ENCODE results near the gene IGLON5.

Gene IGLON5

GRCh38 chr19:51364200-51365106, 53.0 kb downstream of the IGLON5 start:
- no peak for DNase-seq (ENCODE audit: low read depth)

- no peak for DNase-seq (ENCODE audit: low read depth)
Observed at GRCh38 chr19:51365211-51365964, 53.9 kb downstream of the IGLON5 start.

DNA sequence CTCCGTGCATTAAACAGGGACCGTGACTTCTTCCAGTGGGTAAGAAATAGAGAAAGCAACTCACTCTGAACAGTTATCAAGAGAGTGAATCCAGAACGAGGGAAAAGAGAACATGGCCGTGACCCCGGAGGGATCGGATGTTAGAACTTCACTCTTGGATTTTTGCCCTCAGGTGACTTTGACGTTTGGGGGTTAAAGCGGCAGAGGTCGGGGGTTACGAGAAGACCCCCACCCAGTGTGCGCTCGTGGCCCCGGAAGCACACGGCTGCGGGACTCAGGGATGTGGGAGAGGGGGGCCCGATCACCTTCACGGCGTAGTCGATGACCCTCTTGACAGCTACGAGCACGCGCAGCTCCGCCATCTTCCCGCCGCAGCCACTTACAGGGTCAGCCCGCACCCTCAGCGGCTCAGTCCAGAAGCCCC, 54.5 kb downstream of the IGLON5 start, which contains the start of gene ETFB:
ETFB (minus strand) TSS at position 424 of the 424 bp plus-strand sequence; CDS start at position 362, 62 bp downstream.
- no peak for DNase-seq (ENCODE audit: low read depth)

DNA sequence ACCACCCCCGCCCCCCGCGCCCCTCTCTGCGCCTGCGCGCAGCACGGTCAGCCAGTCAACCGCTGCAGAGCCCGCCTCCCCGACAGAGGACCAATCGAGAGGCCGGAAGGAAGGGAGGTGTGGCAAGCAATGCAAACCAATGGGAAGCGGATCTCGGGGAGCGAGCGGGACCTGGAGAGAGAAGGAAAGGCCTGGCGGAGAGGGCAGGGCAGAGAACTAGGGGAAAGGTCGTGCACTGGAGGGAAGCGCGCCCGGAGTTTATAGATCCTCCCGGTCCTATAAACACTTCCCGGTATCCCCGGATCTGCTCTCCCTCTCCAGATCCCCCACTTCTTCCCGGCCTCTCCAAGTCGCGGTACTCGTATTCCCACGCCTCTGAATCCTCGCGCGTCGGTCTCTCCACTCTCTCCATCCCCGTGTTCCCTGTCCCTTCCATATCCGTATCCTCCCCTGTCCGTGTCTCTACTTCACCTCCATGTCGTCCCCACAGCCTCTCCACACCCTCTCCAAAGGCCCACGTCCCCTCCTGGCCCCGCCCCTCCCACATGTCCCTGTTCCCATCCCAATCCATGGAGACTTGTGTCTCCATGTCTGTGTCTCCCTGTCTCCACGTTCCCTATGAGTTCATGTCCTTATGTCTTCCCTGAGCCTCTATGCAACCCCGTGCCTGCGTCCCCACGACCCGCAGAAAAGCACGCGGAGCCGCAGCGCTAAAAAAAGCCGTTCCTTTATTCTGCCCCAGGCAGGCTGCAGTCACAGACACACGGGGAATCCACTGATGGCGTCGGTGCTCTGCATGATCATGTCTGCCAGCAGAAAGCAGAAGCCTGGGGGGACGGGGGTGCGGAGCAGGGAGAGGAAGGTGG, 55.2 kb downstream of the IGLON5 start:
- peak; percentile 97 for DNase-seq (ENCODE audit: low read depth)

DNA sequence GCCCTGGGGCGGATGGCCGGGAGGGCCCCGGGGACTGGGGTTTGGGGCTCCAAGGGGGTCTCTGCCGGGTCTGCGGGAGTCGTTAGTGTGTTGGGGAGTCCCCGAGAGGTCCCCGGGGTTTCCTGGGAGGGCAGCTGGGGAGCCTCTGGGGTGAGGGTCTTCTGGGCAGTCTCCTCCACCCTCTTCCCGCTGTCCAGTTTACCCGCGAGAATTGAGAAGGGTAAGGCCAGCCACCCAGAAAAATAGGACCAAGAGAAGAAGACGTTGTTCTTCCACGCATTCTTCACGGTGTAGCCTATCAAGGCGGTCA, 55.8 kb downstream of the IGLON5 start:
- no peak for DNase-seq (ENCODE audit: low read depth)

GRCh38 chr19:51367565-51368365, 56.3 kb downstream of the IGLON5 start:
- peak; percentile 97 for DNase-seq (ENCODE audit: low read depth)

GRCh38 chr19:51368366-51369282, 57.2 kb downstream of the IGLON5 start, which contains the start of gene CLDND2:
Gene CLDND2 (minus strand): TSS chr19:51369003. CDS start chr19:51368577, 426 bp downstream.
- DNase-seq (ENCODE audit: low read depth), result no peak

DNA sequence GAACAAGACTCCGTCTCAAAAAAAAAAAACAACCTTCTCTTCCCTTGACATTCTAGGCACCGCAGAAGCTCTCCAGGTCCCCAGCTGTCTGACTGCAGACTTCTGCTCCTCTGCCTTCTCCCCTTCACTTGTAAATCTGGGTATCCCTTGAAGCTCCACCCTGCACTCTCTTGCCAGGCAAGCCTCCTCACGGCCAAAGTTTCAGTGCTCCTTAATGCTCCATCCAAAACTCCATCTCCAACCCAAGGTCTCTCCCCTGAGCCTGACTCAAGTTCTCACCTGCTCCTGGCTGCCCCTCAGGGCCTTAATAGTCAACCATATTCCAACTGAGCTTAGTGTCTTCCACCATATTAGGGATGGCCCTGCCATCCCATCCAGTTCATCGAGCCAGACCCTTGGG, 58.8 kb downstream of the IGLON5 start:
- no peak for DNase-seq (ENCODE audit: low read depth)

DNA sequence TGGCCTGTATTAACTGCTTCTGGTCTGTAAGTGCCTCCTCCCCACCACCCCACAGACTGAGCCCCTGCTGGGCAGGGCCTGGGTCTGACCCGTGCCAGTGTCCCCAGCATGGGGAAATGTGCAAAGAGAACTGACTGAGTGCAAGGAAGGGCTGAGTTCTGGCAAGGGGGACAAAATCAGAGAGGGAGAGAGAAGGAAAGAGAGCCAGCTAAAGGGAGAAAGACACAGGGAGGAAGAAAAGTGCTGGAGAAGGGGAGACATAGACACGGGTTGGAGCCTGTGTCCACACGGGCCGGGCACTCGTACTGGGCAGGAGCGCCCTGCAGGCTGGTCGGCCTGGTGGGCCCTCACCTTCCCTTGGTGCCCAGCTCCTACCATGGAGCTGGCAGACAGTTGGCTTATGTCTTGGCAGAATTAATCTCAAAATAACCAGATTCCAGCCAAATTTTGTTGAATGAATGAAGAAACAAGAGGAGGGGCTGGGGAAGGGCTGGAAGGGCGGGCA, 59.8 kb downstream of the IGLON5 start:
- DNase-seq (ENCODE audit: low read depth), result no peak

DNA sequence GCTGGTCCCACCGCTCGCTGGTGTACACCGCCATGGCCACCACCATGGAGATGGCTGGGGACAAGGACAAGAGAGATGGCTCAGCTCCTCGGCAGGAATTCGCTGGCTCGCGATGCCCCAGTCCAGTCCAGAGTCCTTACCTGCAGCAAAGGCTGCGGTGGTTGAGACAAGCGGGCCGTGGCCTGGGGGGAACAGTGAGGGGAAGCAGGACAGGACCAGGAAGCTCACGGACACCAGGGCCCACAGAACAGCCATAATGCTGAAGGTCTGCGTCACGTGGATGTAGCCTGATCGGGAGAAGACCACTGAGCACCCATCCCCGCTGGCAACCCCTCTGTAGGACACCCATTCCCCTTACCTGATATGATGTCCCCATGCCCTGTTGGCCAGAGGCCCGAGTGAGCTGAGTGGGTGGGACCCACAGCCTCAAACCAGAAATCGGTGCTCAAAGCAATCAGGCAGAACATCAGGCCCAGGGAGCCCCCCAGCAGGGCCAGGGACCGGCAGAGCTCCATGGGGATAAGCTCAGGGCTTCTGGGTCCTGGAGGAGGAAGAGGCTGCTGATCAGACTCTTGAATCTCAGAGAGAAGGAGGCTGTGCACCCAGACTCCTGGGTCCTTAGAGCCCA, 60.7 kb downstream of the IGLON5 start:
- DNase-seq (ENCODE audit: low read depth), result no peak

DNA sequence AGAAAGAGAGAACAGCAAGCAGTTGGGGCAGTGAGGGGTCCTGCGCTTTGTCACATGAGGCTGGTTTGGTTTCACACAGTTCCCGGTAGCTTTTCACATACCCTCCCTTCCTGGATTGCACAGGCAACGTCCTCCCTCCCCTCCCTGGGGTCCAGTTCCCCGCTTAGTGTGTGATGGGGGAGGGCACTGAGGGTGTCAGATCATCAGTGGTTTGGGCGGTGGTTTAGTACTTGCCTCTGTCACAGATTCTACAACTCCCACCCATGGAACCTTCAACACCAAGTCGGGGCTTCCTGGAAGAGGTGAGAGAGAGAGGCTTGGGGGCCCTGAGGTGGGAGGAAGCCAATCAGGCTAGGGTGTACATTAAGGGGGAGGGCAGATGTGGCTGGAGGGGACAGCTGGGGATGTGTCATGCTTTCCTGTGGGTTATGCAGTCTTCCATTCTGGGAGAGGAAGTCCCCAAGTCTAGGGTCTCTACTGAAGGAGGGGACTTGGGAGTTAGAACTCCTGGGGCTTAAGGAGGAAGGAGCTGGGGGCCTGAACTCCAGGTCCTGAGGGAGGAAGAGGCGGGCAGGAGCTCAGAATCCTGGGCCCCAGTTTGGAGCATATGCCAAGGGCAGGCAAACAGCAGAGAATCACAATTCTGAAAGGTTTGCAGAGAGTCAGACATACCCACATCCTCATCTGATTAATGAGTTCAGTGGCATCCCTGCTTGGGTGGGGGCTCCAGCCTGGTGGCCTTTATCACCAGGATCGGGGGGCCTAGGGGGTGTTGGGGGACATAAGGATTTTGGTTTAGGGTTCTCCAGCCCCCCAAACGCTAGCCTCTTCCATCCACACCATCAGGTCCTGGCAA, 61.4 kb downstream of the IGLON5 start, which contains the start of gene NKG7:
NKG7 (minus strand) TSS at position 6 of the 856 bp plus-strand sequence. CDS start 119 bp downstream, outside the sequence.
- no peak for DNase-seq (ENCODE audit: low read depth)

DNA sequence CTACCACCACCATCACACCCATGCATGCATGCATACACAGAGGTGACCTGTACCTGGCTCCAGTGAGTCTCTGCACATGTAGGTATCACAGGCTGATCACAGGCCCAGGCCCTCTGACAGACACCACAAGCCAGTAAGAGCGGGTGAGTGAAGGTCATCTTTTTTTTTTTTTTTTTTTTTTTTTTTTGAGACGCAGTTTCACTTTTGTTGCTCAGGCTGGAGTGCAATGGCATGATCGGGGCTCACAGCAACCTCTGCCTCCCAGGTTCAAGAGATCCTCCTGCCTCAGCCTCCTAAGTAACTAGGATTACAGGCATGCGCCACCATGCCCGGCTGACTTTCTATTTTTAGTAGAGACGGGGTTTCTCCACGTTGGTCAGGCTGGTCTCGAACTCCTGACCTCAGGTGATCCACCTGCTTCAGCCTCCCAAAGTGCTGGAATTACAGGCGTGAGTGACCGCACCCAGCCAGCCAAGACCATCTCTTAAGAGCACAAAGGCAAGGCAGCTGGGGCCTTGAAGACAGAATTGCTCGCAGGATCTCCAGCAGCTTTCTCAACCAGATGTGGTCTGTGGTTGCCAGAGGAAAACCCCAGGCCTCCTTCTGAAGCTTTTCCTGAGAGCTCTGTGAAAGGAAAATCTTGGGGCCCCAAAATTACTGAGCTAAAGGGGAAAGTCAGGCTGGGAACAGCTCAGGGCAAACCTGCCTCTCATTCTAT, 64.2 kb downstream of the IGLON5 start:
- no peak for DNase-seq (ENCODE audit: low read depth)

- DNase-seq (ENCODE audit: low read depth), result no peak
Observed at GRCh38 chr19:51377422-51377821, 66.0 kb downstream of the IGLON5 start.

GRCh38 chr19:51380379-51380778, 68.9 kb downstream of the IGLON5 start:
- DNase-seq (ENCODE audit: low read depth), result no peak

Measured in GM04504 (cell line).